Measurements from ENCODE around the gene STAT1.
"Not testable (repeated sequence)": the region's sequence is repeated elsewhere in the genome, so short reads cannot be mapped to it uniquely, and the experiment has no call there.

The STAT1 gene

GRCh38 chr2:190964170-190964795, 49.7 kb downstream of the STAT1 start:
- TF ChIP-seq CTCF (conservative IDR thresholded peaks at IDR 0.05; ENCODE audit: low read depth, low read length) = no peak
- DNase-seq (ENCODE audit: low read depth) = no peak
- H3K4me3 ChIP-seq (ENCODE audit: low read length) = no peak overlapping the region

GRCh38 chr2:190963088-190963487, 50.9 kb downstream of the STAT1 start:
- no peak overlapping the region for H3K4me3 ChIP-seq (ENCODE audit: low read length)
- no peak for TF ChIP-seq CTCF (conservative IDR thresholded peaks at IDR 0.05; ENCODE audit: low read depth, low read length)
- no peak for DNase-seq (ENCODE audit: low read depth)

- no peak for DNase-seq (ENCODE audit: low read depth)
- TF ChIP-seq CTCF (conservative IDR thresholded peaks at IDR 0.05; ENCODE audit: low read depth, low read length) = no peak
- no peak overlapping the region for H3K4me3 ChIP-seq (ENCODE audit: low read length)
These were observed 52.0 kb downstream of the STAT1 start for GRCh38 chr2:190961918-190962487.

GRCh38 chr2:190961117-190961516, 52.9 kb downstream of the STAT1 start:
- H3K4me3 ChIP-seq (ENCODE audit: low read length); DNase-seq (ENCODE audit: low read depth): not testable (repeated sequence)

- TF ChIP-seq CTCF (conservative IDR thresholded peaks at IDR 0.05; ENCODE audit: low read depth, low read length) = no peak
- no peak for DNase-seq (ENCODE audit: low read depth)
- no peak overlapping the region for H3K4me3 ChIP-seq (ENCODE audit: low read length)
These were observed 53.8 kb downstream of the STAT1 start for GRCh38 chr2:190959911-190960788.

GRCh38 chr2:190953257-190953656, 60.7 kb downstream of the STAT1 start:
- H3K4me3 ChIP-seq (ENCODE audit: low read length) = no peak overlapping the region
- no peak for DNase-seq (ENCODE audit: low read depth)
- no peak for TF ChIP-seq CTCF (conservative IDR thresholded peaks at IDR 0.05; ENCODE audit: low read depth, low read length)

- H3K4me3 ChIP-seq (ENCODE audit: low read length) = no peak overlapping the region
- no peak for TF ChIP-seq CTCF (conservative IDR thresholded peaks at IDR 0.05; ENCODE audit: low read depth, low read length)
- no peak for DNase-seq (ENCODE audit: low read depth)
These were observed 63.4 kb downstream of the STAT1 start for GRCh38 chr2:190950566-190950991.
